Heart left ventricle (tissue), 13 donors: ENCODE data around the gene PIGP.

Source experiments
- POLR2A ChIP-seq, 2 donors: fragments of 450-650 bp; IDR thresholded peaks; one replicate each; pipeline ENCODE4 v1.6.1; 2017; ENCODE audit warnings: antibody characterized with exemption in 2 of 2, mild to moderate bottlenecking in 2 of 2, moderate library complexity in 2 of 2
- TF ChIP-seq, protein P1 (sequence below), 12 donors: fragments of 200-600 bp; sonication (generic) in 4 of 12; IDR thresholded peaks; one replicate each; pipeline versions ENCODE4 v1.5.0 to v1.8.0; 2018 to 2022; ENCODE audit warnings: antibody characterized with exemption in 12 of 12, mild to moderate bottlenecking in 5 of 12
- donor health status: ischemic (EF 13 %, LVEDD 7.1; RV severe dilation, severe dysfunction).
- donor health status: DM: no; HTN: yes; CAD: no.
- donor health status: DM: no; HTN: no; CAD: no.
- donor health status: ischemic (EF 25% LVEDD 6.9; RV normal size, moderate dysfunction).
- donor health status: ischemic (EF 25% LVEDD 5.7; RV mildly dilated, moderate dysfunction).
- donor health status: ischemic (EF 35%, LVEDD 5.7; RV mildly dilated, moderate dysfunction).
- donor health status: nonischemic (EF 11% LVEDD 7.7; RV severe dilation, severe dysfunction).
- donor health status: DM: yes; HTN: yes; CAD: no.
- donor health status: PGD.
- donor health status: ischemic (EF 29% LVEDD 5.4; RV normal size, mild dysfunction).
- donor health status: nonischemic (EF 23%, LVEDD 6.1; RV moderate dilation, normal function).

DNA sequence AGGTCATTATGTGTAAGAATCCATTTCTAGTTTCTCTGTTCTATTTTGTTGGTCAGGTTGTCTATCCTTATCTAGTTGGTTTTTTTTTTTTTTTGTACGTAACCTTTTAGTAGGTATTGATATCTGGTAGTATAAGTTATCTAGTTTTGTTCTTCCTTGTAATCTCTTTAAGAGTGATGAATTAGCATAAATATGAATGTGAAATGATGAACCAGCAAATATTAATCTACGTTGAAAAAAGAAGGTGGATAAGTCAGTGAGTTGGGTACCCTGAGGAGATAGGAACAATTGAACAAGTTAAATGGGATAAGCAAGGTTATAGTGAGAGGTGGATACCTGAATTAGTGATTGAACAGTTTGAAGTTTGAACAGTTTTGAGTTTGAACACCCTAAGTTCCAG is 34.1 kb upstream of the PIGP start:
- TF ChIP-seq, protein P1, sequence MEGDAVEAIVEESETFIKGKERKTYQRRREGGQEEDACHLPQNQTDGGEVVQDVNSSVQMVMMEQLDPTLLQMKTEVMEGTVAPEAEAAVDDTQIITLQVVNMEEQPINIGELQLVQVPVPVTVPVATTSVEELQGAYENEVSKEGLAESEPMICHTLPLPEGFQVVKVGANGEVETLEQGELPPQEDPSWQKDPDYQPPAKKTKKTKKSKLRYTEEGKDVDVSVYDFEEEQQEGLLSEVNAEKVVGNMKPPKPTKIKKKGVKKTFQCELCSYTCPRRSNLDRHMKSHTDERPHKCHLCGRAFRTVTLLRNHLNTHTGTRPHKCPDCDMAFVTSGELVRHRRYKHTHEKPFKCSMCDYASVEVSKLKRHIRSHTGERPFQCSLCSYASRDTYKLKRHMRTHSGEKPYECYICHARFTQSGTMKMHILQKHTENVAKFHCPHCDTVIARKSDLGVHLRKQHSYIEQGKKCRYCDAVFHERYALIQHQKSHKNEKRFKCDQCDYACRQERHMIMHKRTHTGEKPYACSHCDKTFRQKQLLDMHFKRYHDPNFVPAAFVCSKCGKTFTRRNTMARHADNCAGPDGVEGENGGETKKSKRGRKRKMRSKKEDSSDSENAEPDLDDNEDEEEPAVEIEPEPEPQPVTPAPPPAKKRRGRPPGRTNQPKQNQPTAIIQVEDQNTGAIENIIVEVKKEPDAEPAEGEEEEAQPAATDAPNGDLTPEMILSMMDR (IDR thresholded peaks at IDR 0.05): no peak
- TF ChIP-seq POLR2A (IDR thresholded peaks at IDR 0.05): no peak
